ENCODE results near the gene ATP6V0D1.

GRCh38 chr16:67393788-67394154 is 87.2 kb downstream of the ATP6V0D1 start:
- TF ChIP-seq RCOR1 (IDR thresholded peaks at IDR 0.05; ENCODE audit: low read length) (no peak), CTCF (IDR thresholded peaks at IDR 0.05) (no peak), FOSL2 (IDR thresholded peaks at IDR 0.05; ENCODE audit: borderline replicate concordance, low read depth) (no peak), FOXM1 (IDR thresholded peaks at IDR 0.05; ENCODE audit: low read depth) (no peak), RFX5 (IDR thresholded peaks at IDR 0.05; ENCODE audit: low read length) (no peak), PBX3 (IDR thresholded peaks at IDR 0.05) (no peak), RAD21 (IDR thresholded peaks at IDR 0.05; ENCODE audit: low read length) (no peak), EP300 (IDR thresholded peaks at IDR 0.05; ENCODE audit: borderline replicate concordance in 1 of 2, low read depth in 1 of 2, low read length in 1 of 2) (no peak), POLR2AphosphoS5 (IDR thresholded peaks at IDR 0.05; ENCODE audit: low read depth, low read length) (no peak), TCF12 (IDR thresholded peaks at IDR 0.05) (no peak), MXI1 (IDR thresholded peaks at IDR 0.05; ENCODE audit: low read depth, low read length) (no peak), EZH2phosphoT487 (IDR thresholded peaks at IDR 0.05; ENCODE audit: borderline replicate concordance, low read depth) (no peak)

Data from SK-N-SH (cell line).